Trophoblast cell (in vitro differentiated cells and primary cell): ENCODE results near the gene ALDOC.

Experiments used
- DNase-seq, 2 donors: peaks; one replicate each; pipeline ENCODE4 v3.0.0-alpha.2; 2016
- H2AFZ ChIP-seq: 2 replicates; pipeline ENCODE4 v1.6.1; 2013; ENCODE audit warnings: low read length, moderate library complexity, mild to moderate bottlenecking; ENCODE audit not compliant: insufficient read depth, poor library complexity
- H2AK5ac ChIP-seq: 2 replicates; pipeline ENCODE4 v1.6.1; 2013; ENCODE audit warnings: mild to moderate bottlenecking, low read length
- H2BK120ac ChIP-seq: 2 replicates; pipeline ENCODE4 v1.6.1; 2013; ENCODE audit warnings: low read length, mild to moderate bottlenecking, moderate library complexity; ENCODE audit not compliant: insufficient read depth, poor library complexity
- H2BK12ac ChIP-seq: 2 replicates; pipeline ENCODE4 v1.6.1; 2013; ENCODE audit warnings: mild to moderate bottlenecking, low read length, moderate library complexity
- H2BK5ac ChIP-seq: 2 replicates; pipeline ENCODE4 v1.6.1; 2013; ENCODE audit warnings: low read length, low read depth, moderate library complexity, mild to moderate bottlenecking; ENCODE audit not compliant: poor library complexity
- H3K14ac ChIP-seq: 2 replicates; pipeline ENCODE4 v1.6.1; 2013; ENCODE audit warnings: mild to moderate bottlenecking, low read length
- H3K18ac ChIP-seq: 2 replicates; pipeline ENCODE4 v1.6.1; 2013; ENCODE audit warnings: mild to moderate bottlenecking, low read length
- H3K23ac ChIP-seq: 2 replicates; pipeline ENCODE4 v1.6.1; 2013; ENCODE audit warnings: low read length
- H3K27ac ChIP-seq: 2 replicates; pipeline ENCODE4 v1.5.1; 2013; ENCODE audit warnings: low read depth, mild to moderate bottlenecking, inconsistent platforms, low read length, moderate library complexity
- H3K27me3 ChIP-seq: 2 replicates; pipeline ENCODE4 v1.6.1; 2013; ENCODE audit warnings: inconsistent platforms, mild to moderate bottlenecking, low read length, moderate library complexity; ENCODE audit not compliant: insufficient read depth
- H3K36me3 ChIP-seq, 2 experiments: 1 replicate in 1 of 2; 2 replicates in 1 of 2; pipeline ENCODE4 v1.6.1; 2013; ENCODE audit warnings: low read length in 2 of 2, mild to moderate bottlenecking in 2 of 2, moderate library complexity in 1 of 2; ENCODE audit not compliant: insufficient read depth in 2 of 2, control insufficient read depth in 1 of 2
- H3K4ac ChIP-seq: 2 replicates; pipeline ENCODE4 v1.6.1; 2013; ENCODE audit warnings: low read depth, mild to moderate bottlenecking, low read length, moderate library complexity
- H3K4me1 ChIP-seq, 2 experiments: 1 replicate in 1 of 2; 2 replicates in 1 of 2; pipeline ENCODE4 v1.6.1; 2013; ENCODE audit warnings: low read length in 2 of 2, mild to moderate bottlenecking in 2 of 2, moderate library complexity in 1 of 2; ENCODE audit not compliant: insufficient read depth in 2 of 2, control insufficient read depth in 1 of 2
- H3K4me2 ChIP-seq: 2 replicates; pipeline ENCODE4 v1.6.1; 2013; ENCODE audit warnings: inconsistent platforms, mild to moderate bottlenecking, low read length, moderate library complexity
- H3K4me3 ChIP-seq: 2 replicates; pipeline ENCODE4 v1.5.1; 2013; ENCODE audit warnings: mild to moderate bottlenecking, low read depth, low read length, inconsistent platforms
- H3K79me1 ChIP-seq: one replicate; pipeline ENCODE4 v1.6.1; 2013; ENCODE audit warnings: low read length
- H3K79me2 ChIP-seq: 2 replicates; pipeline ENCODE4 v1.6.1; 2013; ENCODE audit warnings: low read length, mild to moderate bottlenecking; ENCODE audit not compliant: control insufficient read depth, insufficient read depth, poor library complexity
- H3K9ac ChIP-seq: 2 replicates; pipeline ENCODE4 v1.6.1; 2013; ENCODE audit warnings: mild to moderate bottlenecking, low read length
- H3K9me3 ChIP-seq: 2 replicates; pipeline ENCODE4 v1.6.1; 2013; ENCODE audit warnings: low read depth, mild to moderate bottlenecking, control low read depth, inconsistent platforms, low read length; ENCODE audit not compliant: insufficient read depth
- H4K12ac ChIP-seq: 2 replicates; pipeline ENCODE4 v1.6.1; 2013; ENCODE audit warnings: low read depth, mild to moderate bottlenecking, low read length, moderate library complexity
- H4K8ac ChIP-seq: 2 replicates; pipeline ENCODE4 v1.6.1; 2013; ENCODE audit warnings: low read depth, mild to moderate bottlenecking, low read length, moderate library complexity
- H4K91ac ChIP-seq: one replicate; pipeline ENCODE4 v1.6.1; 2013; ENCODE audit warnings: low read depth, mild to moderate bottlenecking, low read length, moderate library complexity
- WGBS: extraction: QIAGEN DNeasy Blood & Tissue Kit; methylation state at CpG from one replicate; pipeline ENCODE4 v1.1.7; 2013; ENCODE audit warnings: missing lambda C conversion rate; ENCODE audit not compliant: insufficient read length, insufficient coverage; ENCODE audit errors: extremely low coverage; 5-methylcytosine and 5-hydroxymethylcytosine counted together

The ALDOC gene

GRCh38 chr17:28529013-28529400 lies 47.7 kb downstream of the ALDOC start:
- no peak for DNase-seq
- no peaks in the 10 kb centered on the region for H3K79me2 ChIP-seq
- H3K18ac ChIP-seq = no peak overlapping the region
- H2AK5ac ChIP-seq = no peak overlapping the region
- H3K79me1 ChIP-seq = no peaks in the 10 kb centered on the region
- H3K9me3 ChIP-seq = no peaks in the 10 kb centered on the region
- no peaks in the 10 kb centered on the region for H3K36me3 ChIP-seq
- H3K23ac ChIP-seq = no peak overlapping the region
- H2AFZ ChIP-seq = no peak overlapping the region
- H4K91ac ChIP-seq = no peak overlapping the region
- H2BK5ac ChIP-seq = no peak overlapping the region
- no peak overlapping the region for H3K27ac ChIP-seq
- no peak overlapping the region for H3K14ac ChIP-seq
- no peak overlapping the region for H3K4me3 ChIP-seq
- no peak overlapping the region for H3K4ac ChIP-seq
- no peak overlapping the region for H3K9ac ChIP-seq
- no peak overlapping the region for H4K8ac ChIP-seq
- H3K4me1 ChIP-seq = peaks cover 9 to 11% of the 10 kb centered on the region in 2 experiments
- no peak overlapping the region for H2BK120ac ChIP-seq
- no peak overlapping the region for H2BK12ac ChIP-seq
- no peaks in the 10 kb centered on the region for H3K27me3 ChIP-seq
- no CpG with 5 or more reads among the region's 3 CpGs for WGBS
- no peak overlapping the region for H3K4me2 ChIP-seq
- H4K12ac ChIP-seq = no peak overlapping the region

- H3K4me2 ChIP-seq = no peak overlapping the region
- H3K4me1 ChIP-seq = peaks cover 9 to 11% of the 10 kb centered on the region in 2 experiments
- H3K27me3 ChIP-seq = no peaks in the 10 kb centered on the region
- no peak overlapping the region for H3K23ac ChIP-seq
- no peaks in the 10 kb centered on the region for H3K36me3 ChIP-seq
- H3K79me1 ChIP-seq = no peaks in the 10 kb centered on the region
- no peak overlapping the region for H3K27ac ChIP-seq
- no peak overlapping the region for H2BK120ac ChIP-seq
- H3K79me2 ChIP-seq = no peaks in the 10 kb centered on the region
- H3K9ac ChIP-seq = no peak overlapping the region
- H4K91ac ChIP-seq = no peak overlapping the region
- no peak overlapping the region for H2AFZ ChIP-seq
- WGBS = no CpG with 5 or more reads among the region's 9 CpGs
- H2BK5ac ChIP-seq = no peak overlapping the region
- H3K14ac ChIP-seq = no peak overlapping the region
- no peak for DNase-seq
- no peak overlapping the region for H3K4me3 ChIP-seq
- no peak overlapping the region for H2BK12ac ChIP-seq
- H3K4ac ChIP-seq = no peak overlapping the region
- H4K8ac ChIP-seq = no peak overlapping the region
- H3K18ac ChIP-seq = no peak overlapping the region
- H3K9me3 ChIP-seq = no peaks in the 10 kb centered on the region
- H4K12ac ChIP-seq = no peak overlapping the region
- H2AK5ac ChIP-seq = no peak overlapping the region
Measured at GRCh38 chr17:28528327-28529012, 48.2 kb downstream of the ALDOC start.

DNA sequence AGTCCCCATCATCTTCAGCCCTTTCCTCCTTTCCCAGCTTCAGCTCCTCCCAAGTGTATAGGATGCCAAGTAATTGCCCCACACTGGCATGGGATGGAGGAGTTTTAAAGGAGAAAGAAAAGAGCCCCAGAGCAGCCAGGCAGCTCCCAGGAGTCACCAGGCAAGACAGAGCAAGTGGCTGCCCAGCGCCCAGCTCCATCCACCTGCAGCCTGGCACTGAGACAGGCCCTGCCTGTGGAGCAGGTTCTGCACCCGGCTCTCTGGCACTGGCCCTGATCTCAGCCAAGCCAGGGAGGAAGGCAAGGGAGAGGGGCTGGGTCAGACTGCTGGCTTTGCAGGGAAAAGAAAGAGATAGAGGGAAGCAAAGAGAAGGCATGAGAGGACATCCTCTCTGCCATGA lies 48.8 kb downstream of the ALDOC start:
- WGBS = no CpG with 5 or more reads among the region's 2 CpGs
- Histone ChIP-seq H3K4me3 (no peak overlapping the region), H3K14ac (no peak overlapping the region), H2BK120ac (no peak overlapping the region), H3K23ac (no peak overlapping the region), H3K9me3 (no peaks in the 10 kb centered on the region), H3K79me2 (no peaks in the 10 kb centered on the region), H4K91ac (no peak overlapping the region), H4K8ac (no peak overlapping the region), H2BK5ac (no peak overlapping the region), H3K4me1 (peaks cover 9 to 11% of the 10 kb centered on the region in 2 experiments), H2AK5ac (no peak overlapping the region), H2AFZ (no peak overlapping the region), H3K27me3 (no peaks in the 10 kb centered on the region), H3K9ac (no peak overlapping the region), H3K18ac (no peak overlapping the region), H2BK12ac (no peak overlapping the region), H4K12ac (no peak overlapping the region), H3K4me2 (no peak overlapping the region), H3K27ac (no peak overlapping the region), H3K36me3 (no peaks in the 10 kb centered on the region), H3K79me1 (no peaks in the 10 kb centered on the region), H3K4ac (no peak overlapping the region)
- DNase-seq = no peak

DNA sequence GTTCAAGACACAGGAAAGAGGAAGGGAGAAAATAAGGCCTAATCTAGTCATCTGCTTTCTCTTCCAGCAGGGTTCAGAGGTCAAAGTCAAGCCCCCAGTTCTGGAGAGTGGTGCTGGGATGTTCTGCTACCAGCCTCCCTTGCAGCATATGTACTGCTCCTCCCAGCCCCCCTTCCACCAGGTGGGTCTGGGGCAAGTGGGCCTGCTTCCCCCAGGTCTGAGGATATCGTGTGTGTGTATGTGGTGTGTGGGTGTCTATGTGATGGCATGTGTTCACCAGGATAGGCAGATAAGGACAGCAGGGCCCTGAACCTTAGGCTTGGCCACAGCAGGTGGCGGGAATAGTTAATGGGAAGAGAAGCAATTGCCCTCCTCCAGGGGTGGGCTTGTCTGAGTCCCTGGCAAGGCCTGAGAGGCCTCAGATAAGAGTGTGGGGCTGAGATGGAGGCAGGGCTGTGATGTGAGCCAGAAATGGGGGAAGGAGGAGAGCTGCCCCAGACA lies 49.5 kb downstream of the ALDOC start:
- Histone ChIP-seq H3K4ac (no peak overlapping the region), H2BK12ac (no peak overlapping the region), H3K79me2 (no peaks in the 10 kb centered on the region), H3K27me3 (no peaks in the 10 kb centered on the region), H3K9me3 (no peaks in the 10 kb centered on the region), H3K4me2 (no peak overlapping the region), H3K4me1 (peaks cover 9 to 11% of the 10 kb centered on the region in 2 experiments), H4K12ac (no peak overlapping the region), H4K8ac (no peak overlapping the region), H2AK5ac (no peak overlapping the region), H3K36me3 (no peaks in the 10 kb centered on the region), H3K27ac (no peak overlapping the region), H2AFZ (no peak overlapping the region), H3K23ac (no peak overlapping the region), H3K18ac (no peak overlapping the region), H3K4me3 (no peak overlapping the region), H3K9ac (no peak overlapping the region), H3K79me1 (no peaks in the 10 kb centered on the region), H2BK120ac (no peak overlapping the region), H3K14ac (no peak overlapping the region), H4K91ac (no peak overlapping the region), H2BK5ac (no peak overlapping the region)
- DNase-seq = no peak
- WGBS = no CpG with 5 or more reads among the region's 2 CpGs
